Breast epithelium (tissue), 3 donors: Measurements from ENCODE around the gene TENM3.

Source experiments
- CTCF ChIP-seq, 3 donors: fragments of 450-650 bp; IDR thresholded peaks; one replicate each; pipeline ENCODE4 v1.5.1; 2016 to 2017; ENCODE audit warnings: antibody characterized with exemption in 3 of 3, mild to moderate bottlenecking in 3 of 3, moderate library complexity in 3 of 3
- POLR2AphosphoS5 ChIP-seq, 3 donors: sonication (generic); formaldehyde crosslinking; IDR thresholded peaks; one replicate each; pipeline ENCODE4 v1.6.1; 2017; ENCODE audit warnings: antibody characterized with exemption in 3 of 3

GRCh38 chr4:182832352-182833120 lies 589.3 kb downstream of the TENM3 start:
- TF ChIP-seq CTCF (IDR thresholded peaks at IDR 0.05) (no peak), POLR2AphosphoS5 (IDR thresholded peaks at IDR 0.05) (no peak)
